C1 segment of cervical spinal cord (tissue), 14 donors: Measurements from ENCODE around the gene NRROS.
A peak's percentile ranks its signal among the peaks of the same experiment; 100 is the strongest.
"Not testable (repeated sequence)": the region's sequence is repeated elsewhere in the genome, so short reads cannot be mapped to it uniquely, and the experiment has no call there.

Experiments
- DNase-seq, 14 donors: peaks; one replicate each; lab custom pipeline; 2025; lab: John Stamatoyannopoulos, UW

NRROS gene

DNA sequence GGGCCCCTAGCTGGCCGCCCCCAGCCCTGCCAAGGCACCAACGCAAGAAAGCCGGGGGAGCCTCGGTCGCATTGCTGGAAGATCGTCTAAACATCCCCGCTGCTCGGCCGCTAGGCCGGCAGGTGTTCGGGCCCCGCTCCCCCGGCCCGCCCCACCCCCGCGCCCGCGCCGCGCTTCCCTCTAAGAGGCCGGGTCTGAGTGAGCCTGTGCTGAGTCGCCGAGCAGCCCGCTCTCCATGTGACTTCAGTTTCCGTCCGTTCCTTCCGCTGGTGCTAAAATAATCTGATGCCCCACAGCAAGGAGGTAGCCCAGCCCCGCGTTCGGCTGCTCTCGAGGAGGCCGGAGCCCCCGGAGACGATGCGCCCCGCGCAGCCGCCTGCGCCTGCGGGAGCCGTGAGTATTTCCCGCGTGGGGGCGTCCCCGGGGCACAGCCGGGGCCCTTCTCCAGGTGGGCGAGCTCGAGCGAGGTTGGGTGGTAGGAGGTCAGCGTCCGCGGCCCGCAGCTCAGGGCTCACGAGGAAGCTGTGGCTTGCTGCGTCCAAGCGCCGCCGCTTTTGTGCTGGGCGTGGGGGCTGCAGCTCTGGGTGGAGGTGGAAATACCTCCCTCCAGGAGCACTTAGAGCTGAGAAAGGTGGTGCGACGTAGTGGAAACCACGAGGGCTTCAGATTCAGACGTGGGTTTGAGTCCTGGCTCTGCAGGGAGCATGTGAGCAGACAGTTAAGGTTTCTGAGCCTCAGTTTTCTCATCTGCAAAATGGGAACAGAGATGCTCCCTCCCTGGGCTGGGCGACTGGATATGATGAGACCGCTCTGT is at the start of gene NRROS:
TSS of gene NRROS (plus strand) at position 212 of the 814 bp plus-strand sequence. CDS start 14,846 bp downstream, outside the sequence.
- peak in 11 of 14 donors; percentile 11 to 73 (median 52) for DNase-seq

DNA sequence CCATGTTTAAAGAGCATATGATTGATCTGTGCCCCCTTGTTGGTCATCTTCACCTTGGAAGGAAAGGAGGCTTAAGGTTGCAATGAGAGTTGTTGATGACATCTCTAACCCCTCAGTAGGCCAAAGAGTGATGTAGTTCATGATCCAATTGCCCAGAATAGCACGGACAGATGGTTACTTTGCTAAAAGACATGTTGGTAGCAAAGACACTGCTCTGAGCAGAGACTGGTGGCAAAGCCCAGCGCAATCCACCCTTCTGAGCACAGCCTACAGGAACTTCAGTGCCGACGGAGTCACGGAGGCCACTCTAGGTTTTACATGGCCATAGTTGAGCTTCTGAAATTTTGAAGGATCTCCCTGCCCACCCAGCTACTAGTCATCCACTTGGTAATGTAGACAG is 49.2 kb upstream of the NRROS start:
- DNase-seq: no peak

DNA sequence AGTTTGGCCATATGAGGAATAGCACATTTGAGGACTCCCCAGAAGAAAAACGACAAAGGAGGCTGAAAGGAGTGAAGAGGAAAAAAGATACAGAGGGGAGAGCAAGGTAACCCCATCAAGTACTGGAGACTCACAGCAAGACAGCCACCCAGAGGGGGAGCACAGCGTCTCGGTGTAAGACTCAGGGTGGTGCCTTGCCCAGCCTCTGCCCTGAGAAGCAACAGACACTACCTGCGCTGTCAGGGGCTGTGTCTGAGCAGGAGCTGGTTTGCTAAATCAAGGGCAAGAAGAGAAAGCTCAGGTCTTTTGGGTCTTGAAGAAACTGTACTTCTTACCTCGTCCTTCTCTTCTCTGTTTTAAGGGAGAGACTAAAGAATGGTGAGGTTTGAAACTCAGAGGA is 43.1 kb upstream of the NRROS start:
- no peak for DNase-seq

DNA sequence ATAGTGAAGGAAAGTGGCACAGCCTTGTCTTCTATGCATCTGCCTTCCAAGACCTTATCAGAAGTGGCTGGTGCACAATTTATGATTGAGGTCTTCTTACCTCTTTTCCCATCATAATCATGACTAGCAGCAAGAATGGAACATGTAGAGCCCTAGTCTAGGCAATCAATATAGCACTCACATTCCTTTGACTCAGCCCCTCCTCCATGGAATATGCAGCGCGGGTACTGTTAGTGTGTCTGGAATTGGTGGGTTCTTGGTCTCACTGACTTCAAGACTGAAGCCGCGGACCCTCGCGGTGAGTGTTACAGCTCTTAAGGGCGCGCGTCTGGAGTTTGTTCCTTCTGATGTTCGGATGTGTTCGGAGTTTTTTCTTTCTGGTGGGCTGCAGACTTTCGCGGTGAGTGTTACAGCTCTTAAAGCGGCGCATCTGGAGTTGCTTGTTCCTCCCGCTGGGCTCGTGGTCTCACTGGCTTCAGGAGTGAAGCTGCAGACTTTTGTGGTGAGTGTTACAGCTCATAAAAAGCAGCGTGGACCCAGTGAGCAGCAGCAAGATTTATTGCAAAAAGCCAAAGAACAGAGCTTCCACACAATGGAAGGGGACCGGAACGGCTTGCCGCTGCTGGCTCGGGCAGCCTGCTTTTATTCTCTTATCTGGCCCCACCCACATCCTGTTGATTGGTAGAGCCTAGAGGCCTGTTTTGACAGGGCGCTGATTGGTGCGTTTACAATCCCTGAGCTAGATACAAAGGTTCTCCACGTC is 41.3 kb upstream of the NRROS start:
- not testable (repeated sequence) for DNase-seq

DNA sequence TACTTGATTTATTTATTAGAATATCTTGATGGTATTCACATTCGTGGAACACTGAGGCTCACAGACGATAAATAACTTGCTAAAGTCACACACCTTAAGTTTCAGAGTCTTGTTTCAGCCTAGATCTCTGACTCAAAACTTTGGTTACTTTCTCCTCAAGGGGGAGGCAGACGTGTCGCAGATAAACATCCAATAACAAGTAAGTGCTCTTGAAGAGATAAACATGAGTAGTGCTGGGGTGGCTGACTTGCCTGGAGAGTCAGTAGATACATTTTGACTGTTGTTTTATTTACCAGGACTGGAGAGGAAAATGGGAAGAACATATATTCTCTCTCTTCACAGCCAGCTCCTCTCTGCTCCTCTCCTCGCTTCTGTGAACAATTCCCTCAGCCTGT is 39.8 kb upstream of the NRROS start:
- no peak for DNase-seq

DNA sequence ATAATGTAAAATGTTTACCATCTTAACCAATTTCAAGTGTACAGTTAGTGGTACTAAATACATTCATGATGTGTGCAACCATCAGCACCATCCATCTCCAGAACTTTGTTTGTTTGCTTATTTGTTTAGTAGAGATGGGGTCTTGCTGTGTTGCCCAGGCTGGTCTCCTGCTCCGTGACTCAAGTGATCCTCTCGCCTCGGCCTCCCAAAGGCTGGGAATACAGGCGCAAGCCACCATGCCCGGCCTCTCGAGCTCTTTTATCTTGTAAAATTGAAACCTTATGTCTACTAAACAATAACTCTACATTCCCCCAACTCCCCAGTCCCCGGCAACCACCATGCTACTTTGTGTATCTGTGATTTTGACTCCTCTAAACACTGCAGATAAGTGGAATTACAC is 39.1 kb upstream of the NRROS start:
- DNase-seq: no peak

DNA sequence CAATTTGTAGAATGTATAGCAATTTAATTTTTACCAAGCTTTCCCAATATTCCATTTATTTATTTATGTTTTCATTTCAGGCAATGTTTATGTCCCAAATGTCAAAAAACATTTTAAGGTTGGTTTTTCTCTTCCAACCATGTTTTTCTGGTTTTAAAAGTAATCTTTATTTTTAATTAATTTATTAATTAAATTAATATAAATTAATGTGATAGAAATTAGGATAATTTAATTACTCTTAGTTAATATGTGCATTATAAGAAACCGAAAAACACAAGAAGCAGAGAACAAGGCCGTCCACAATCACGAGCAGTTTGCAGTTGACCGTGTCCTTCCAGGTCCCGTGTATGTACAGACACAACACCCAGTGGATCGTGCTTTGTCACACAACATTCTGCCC is 36.8 kb upstream of the NRROS start:
- no peak for DNase-seq

DNA sequence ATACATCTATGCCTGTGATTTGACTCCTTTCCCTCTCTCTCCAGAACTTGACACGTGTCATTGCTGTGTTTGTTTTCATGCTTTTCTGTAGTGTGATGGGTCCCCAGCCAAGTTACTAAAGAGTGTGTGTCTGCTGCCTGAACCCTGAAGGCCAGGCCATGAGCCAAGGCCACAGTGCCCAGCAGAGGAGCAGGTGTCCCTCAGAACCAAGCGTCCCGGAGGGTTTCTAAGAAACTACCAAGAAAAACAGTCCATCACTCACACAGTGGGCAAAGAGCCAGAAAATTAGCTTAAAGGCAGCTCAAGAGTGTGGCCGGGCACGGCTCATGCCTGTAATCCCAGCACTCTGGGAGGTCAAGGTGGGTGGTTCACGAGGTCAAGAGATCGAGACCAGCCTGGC is 35.8 kb upstream of the NRROS start:
- DNase-seq: peak in 1 of 14 donors; percentile 6

DNA sequence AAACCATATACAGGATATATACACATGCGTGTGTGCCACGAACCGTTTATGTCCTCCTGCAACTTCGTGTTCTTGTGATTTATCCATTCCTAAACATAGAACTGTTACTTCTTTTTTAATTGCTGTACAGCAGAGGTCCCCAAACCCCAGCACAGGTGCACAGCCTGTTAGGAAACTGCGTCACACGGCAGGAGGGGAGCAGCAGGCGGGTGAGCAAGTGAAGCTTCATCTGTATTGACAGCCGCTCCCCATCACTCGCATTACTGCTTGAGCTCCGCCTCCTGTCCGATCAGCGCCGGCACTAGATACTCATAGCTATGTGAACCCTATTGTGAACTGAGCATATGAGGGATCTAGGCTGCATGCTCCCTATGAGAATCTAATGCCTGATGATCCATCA is 34.9 kb upstream of the NRROS start:
- no peak for DNase-seq

DNA sequence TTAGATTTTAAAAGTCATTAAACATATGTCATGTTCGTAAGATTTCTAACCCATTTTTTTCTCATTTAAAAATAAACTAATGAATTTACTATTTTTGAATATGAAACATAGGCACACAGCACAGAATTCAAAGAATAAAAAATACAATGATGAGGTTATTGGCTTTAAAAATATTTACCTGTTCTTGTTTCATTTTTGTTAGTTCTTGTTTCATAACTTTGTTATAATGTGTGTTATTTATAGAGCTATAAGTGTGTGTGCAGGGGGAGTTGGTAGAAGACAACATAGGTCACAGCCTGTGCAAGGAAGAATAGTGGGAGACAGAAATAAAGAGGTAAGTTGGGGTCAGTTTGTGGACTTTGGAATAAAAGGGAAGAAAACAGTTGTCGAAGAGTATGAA is 30.8 kb upstream of the NRROS start:
- DNase-seq: no peak

DNA sequence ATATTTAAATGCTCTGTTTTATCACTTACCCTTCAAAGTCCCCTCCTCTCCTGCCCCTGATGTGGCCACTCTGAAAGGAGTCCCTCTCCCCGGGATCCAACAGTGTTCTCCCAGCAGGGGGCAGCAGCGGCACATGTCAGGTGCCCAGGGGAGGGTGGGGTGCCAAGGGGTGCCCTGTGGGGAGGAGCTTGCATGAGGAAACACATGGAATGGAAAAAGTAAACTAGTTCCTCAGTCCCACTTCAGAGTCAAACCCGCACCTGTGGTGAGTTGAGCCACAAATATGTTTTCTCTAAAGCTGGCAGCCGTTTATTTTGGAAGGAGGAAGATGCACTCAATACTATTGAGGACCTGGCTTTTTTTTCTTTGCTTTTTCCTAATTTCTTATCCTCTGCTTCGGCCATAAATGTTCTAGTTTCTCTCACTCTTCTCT is 30.1 kb upstream of the NRROS start:
- DNase-seq: peak in 13 of 14 donors; percentile 10 to 92 (median 75)

DNA sequence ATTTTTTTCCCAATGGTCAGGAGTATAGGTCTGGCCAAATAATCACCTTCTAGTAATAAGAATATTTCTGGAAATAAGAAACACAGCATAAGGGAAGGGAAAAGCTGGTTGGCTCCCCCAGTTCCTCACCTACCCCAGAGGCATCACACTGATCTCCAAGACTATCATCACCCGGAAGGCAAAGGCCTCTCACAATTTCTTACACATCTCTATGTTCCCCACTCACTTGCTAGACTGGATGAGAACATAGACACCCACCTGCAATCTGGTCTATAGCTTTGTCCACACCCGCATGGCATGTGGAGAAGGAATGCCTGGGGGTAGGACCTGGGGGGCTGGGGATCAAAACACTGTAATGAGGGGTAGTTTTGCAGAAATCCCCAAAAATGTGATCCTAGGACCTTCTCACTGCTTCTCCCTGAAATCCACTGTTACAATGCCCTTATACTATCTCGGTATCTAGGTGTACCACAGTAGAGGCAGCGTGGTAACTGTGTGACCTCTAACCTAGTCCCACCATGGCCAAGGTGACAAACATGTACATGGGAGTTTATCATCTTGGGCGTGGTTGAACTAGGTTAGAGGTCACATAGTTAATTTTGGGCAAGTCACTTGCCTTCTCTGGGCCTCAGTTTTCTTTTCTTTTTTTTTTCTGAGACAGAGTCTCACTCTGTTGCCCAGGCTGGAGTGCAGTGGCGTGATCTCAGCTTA is 29.5 kb upstream of the NRROS start:
- DNase-seq: no peak

DNA sequence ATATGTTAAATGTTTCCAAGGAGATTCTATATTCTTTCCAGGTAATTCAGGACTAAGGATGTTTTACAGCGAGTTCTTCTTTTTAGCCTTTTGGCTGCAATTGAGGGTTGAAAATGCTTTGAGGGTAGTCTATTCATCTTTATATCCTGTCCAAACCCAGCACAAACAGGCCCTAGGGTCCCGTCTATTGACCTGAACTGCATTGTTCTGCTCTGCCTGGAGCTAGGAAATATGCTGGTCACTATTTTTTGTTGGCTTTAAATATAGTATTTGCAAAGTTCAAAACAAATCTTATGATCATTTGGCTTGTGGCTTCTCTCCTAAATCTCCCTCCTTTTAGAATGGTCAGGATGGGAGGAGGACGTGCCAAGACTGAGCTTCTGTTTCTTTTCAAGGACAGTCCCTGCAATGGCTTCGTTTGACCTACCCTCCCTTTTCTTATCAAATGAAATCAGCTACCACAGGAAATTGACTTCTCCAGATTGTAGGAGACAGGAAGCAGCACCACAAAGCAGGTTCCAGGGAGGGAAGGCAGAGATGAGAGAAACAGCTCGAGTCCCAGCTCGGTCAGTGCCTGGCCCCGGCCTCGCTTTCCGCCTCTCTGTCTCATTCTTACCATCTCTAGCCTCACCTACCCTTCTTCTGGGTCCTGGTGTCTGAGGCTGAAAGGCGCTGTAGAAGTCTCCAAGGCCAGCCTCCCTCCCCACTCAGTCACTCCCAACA is 27.6 kb upstream of the NRROS start:
- DNase-seq: no peak

DNA sequence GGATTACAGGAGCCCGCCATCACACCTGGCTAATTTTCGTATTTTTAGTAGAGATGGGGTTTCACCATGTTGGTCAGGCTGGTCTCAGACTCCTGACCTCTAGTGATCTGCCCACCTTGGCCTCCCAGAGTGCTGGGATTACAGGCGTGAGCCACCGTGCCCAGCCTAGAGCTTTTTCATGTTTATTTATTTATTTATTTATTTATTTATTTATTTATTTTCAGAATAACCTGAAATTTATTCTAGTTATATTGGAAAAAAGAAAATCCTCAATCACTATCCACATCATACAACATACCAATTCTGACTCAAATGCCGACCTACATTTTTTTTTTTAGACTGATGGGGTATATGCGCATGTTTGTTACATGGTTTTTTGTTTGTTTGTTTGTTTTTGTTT is 24.3 kb upstream of the NRROS start:
- not testable (repeated sequence) for DNase-seq

DNA sequence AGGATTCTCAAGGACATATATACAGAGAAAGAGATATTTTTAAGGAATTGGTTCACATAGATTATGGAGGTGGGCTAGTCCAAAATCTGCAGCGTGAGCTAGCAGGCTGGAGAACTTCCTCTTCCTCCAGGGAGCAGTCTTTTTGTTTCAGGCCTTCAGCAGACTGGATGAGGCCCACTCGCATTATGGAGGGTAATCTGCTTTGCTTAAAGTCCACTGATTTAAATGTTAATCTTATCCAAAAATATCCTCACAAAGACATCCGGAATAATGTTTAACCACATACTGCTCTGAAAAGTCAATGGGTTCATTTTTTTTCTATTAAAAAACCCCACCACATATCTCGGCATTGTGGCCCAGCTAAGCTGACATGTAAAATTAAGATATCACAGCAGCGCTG is 22.2 kb upstream of the NRROS start:
- DNase-seq: no peak

DNA sequence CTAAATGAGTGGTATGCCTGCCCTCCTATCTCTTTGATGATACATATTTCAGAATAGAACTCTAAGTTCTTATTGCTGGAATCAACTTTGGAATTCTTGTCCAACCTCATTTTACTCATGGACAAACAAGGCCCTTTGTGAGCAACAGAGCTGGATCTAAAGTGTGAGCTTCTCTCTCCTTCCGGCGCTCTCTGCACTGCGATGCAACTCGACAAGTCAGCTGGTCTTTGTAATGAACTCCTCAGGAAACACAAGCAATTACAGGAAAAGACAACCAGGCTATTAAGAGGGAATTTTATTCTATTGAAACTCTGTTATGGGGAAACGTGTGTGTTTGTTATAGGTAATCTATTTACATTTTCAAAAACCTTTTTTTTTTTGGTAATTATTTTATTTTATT is 20.3 kb upstream of the NRROS start:
- DNase-seq: no peak

DNA sequence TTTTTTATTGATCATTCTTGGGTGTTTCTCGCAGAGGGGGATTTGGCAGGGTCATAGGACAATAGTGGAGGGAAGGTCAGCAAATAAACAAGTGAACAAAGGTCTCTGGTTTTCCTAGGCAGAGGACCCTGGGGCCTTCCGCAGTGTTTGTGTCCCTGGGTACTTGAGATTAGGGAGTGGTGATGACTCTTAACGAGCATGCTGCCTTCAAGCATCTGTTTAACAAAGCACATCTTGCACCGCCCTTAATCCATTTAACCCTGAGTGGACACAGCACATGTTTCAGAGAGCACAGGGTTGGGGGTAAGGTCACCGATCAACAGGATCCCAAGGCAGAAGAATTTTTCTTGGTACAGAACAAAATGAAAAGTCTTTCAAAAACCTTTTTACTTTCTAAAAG is 19.9 kb upstream of the NRROS start:
- DNase-seq: not testable (repeated sequence)

DNA sequence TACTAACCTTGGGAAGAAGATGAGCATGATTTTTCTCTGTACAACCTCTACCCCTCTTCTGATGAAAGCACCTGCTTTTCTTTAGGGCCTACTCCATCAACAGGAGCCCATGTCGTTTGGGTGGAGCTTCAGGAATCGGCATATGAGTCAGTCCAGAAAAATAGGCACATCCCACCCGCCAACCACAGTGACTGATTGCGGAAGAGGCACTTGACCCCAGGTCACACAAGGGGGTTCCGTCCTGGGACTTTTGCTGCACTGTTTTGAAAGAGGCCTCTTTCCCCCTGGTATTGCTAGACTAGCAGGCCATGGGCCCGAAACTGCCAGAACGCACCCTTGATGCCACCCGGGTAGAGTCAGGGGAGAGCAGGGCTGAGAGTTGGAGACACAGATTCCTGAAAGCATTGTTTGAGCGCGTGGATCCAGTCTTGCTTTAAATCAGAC is 19.3 kb upstream of the NRROS start:
- no peak for DNase-seq

DNA sequence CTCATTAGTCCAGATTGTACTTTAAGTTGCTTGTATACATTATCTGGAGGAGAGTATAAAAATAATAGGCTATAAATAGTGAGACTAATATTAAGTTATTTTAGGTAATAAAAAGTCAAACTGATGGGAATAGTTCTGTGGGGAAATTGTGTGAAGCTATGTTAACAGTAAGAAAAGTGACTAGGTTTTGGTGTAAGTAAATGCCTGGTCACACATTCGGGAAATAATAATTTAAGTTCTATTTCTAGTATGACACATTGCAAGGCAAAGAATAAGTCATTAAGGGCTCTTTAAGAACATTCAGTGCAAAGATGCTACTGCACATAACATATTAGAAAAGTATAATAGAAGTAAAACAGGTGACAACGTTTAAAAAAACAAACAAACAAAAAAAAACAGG is 18.8 kb upstream of the NRROS start:
- DNase-seq: no peak

DNA sequence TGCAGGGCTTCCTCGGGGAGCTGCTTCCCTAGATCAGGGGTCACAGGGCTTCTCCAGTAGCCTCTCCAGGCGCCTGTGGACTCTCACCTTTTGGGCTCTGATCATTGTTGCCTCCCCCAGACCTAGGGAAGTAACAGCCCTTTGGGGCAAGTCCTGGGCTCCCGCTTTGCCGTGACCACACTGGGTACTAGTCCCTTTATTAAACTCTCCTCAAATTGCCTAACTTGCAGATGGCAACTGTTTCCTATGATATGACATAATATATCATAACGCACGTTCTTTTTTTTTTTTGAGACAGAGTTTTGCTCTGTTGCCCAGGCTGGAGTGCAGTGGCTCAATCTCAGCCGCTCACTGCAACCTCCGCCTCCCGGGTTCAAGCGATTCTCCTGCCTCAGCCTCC is 17.9 kb upstream of the NRROS start:
- DNase-seq: no peak

DNA sequence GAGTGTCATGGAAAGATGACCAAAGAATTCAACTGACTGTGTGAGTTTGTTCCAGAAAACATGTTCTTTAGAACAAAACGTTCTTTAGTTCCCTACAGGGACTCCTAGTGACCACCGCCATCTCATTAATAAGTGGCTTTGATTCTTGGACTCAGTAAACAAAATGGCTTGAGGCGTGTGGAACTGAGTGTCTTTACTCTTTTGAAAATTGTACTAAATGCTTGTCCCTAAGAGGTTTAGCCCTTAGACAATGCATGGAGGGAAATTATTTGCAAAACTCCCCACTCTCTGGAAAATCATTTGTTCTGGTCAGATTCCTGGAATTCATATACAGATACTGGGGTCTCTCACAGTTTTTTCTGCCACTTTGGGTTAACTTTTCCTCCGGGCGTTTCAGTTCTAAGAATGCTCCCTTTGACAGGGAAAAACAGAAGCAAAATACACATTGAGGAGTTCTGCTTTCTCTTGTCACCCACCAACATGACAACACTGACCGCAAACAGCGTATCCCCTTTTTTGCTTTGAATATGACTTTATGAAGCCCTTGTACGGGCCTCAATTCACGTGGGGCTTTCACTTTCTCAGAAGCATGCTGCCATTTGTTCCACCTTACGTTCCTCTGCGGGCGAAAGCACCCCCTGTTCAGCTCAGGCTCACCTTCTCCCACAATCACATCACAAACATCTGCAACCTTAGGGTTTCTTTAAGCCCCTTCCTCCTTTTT is 15.3 kb upstream of the NRROS start:
- DNase-seq: peak in 2 of 14 donors; percentile 15 to 29
